22Rv1 (cell line): ENCODE results near the gene SCGB3A1.
A peak's percentile ranks its signal among the peaks of the same experiment; 100 is the strongest.

Source experiments
- H3K27ac ChIP-seq: fragments of 450-650 bp; 2 replicates; pipeline ENCODE4 v1.5.1; 2017
- CTCF ChIP-seq: fragments of 450-650 bp; IDR thresholded peaks from 2 replicates; pipeline ENCODE4 v1.5.1; 2017; ENCODE audit warnings: mild to moderate bottlenecking
- ZFX ChIP-seq: fragments of 450-650 bp; IDR thresholded peaks from 2 replicates; pipeline ENCODE4 v1.6.1; 2017; ENCODE audit warnings: antibody characterized with exemption, borderline replicate concordance

The SCGB3A1 gene

DNA sequence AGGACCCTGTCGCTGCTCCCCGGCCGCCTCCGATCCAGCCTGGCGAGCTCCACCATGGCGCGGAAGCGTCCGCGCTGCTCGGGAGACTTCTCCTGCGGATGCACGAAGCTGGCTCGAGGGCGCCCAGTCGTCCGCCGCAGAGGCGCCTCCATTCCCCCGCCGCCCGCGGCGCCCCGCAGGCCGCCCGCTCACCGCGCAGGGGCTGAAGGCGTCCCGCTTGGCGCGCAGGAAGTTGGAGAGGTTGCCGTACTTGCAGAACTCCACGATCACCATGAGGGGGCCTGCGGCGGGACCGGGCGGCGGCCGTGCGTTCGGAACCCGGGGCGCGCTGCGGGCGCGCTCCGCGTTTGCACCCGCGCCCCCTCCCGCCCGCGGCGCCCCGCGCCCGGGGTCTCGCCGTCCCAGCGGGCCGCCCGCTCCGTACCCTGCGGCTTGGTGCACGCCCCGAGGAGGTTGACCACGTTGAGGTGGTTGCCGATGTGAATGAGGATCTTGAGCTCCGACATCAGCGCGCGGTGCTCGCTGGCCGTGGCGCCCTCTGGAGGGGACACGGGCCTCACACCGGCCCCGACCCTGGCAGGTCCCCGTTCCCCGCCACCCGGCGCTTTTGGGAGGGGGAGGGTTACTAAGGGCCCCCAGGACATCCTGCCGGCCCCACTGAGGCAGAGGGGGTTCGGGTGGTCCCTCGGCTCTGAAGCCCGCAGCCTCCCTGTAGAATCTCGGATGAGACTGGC, 27.7 kb upstream of the SCGB3A1 start:
- TF ChIP-seq ZFX: no peak
- peak; percentile 91 for TF ChIP-seq CTCF
- H3K27ac ChIP-seq: no peak overlapping the region

GRCh38 chr5:180618487-180618828, 27.2 kb upstream of the SCGB3A1 start:
- TF ChIP-seq ZFX (no peak), CTCF (no peak)

GRCh38 chr5:180613814-180614188, 22.5 kb upstream of the SCGB3A1 start:
- TF ChIP-seq ZFX (no peak), CTCF (no peak)
- no peak overlapping the region for H3K27ac ChIP-seq

More at GRCh38 chr5:180618487-180618828, 27.2 kb upstream of the SCGB3A1 start:
- H3K27ac ChIP-seq: no peak overlapping the region

DNA sequence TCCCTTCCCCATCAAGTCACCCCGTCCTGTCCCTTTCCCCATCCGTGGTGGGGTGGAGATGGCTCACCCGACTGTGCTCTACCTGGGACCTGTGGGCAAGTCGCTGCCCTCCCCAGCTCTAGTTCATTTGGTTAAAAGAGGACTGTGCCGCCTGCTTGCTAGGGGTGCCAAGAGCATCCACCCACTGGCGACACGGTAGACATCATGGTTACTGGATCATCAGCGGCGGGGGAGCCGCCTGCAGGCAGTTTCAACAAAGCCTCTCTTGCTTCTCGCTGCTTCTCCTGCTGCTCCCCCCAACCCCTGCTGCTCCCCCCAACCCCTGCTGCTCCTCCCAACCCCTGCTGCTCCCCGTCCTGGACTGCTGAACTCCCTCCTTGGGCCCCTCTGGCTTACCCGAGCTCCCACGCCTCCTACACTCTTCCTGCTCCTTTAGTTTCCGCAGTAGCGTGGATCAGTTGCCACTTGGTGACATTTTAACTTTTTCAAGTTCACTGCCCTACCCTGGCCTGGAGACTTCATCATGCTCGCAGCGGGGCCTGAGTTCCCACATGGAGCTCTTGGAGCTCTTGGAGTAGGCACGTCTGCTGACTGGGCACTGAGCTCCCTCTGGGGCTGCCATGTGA, 22.0 kb upstream of the SCGB3A1 start:
- TF ChIP-seq CTCF: no peak
- TF ChIP-seq ZFX: no peak
- no peak overlapping the region for H3K27ac ChIP-seq

- no peak overlapping the region for H3K27ac ChIP-seq
- TF ChIP-seq ZFX (no peak), CTCF (no peak)
Measured at GRCh38 chr5:180612683-180613082, 21.4 kb upstream of the SCGB3A1 start.

DNA sequence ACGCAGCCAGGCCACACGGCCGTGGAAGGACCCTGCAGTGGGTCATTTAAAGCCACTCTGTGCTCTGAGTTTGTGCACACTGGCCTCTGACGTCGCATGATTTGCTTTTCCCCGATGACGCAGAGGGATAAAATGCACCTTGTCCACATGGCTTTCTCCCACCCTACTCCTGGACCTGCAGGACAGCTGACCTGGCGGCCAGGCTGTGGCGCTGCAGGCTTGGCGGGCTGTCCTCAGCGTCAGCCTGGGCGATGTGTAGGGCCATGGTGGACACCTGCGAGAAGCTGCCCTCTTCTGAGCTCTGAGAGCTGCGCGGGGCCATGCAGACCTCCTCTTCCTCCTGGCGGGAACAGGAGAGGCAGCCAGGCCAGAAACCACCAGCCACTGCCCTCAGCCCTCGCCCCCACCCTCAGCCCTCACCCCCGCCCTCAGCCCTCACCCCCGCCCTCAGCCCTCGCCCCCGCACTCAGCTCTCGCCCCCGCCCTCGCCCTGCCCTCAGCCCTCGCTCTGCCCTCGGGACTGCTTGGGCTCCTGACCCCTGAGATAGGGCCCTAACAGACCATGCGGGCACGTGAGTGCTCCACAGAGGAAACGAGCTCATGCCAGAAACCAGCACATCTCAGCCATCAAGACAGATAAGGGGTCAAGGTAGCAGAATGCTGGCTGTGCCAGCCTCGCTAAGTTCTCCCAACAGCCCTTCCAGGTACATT, 20.0 kb upstream of the SCGB3A1 start:
- H3K27ac ChIP-seq: no peak overlapping the region

More for the DNA sequence above, 20.0 kb upstream of the SCGB3A1 start:
- TF ChIP-seq CTCF (peak; percentile 64), ZFX (no peak)
